ENCODE data around the gene CACNA1F. TPM values are rescaled to one million over a fixed set of nuclear protein-coding genes. Genes with fewer than 3 reads are reported as not detected.

Gene CACNA1F
- under 1 TPM in 1 of 2 donors, not detected in 1; 0.14 TPM for total RNA-seq

DNA sequence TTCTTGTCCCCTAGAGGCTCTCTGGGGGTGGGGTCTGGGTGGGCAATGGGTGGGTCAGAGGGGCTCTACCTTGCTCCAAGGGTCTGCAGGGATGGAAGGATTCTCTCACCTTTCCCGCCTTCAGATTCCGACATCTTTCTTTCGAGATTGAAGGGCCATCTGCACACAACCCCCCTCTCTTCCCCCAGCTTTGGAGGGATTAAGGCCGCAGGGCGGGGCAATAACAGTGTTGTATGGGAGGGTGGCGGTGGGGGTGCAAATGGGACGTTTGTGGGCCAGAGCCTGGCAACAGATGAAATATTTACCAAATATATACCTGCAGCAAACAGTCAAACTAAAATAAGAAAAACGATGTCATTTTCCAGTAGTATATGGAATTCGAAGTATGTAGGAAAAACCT, at the start of gene CACNA1F:
CACNA1F (minus strand) TSS at position 165 of the 400 bp plus-strand sequence; CDS start at position 134, 31 bp downstream.
- ATAC-seq: no peak
- Mint-ChIP-seq H3K36me3 (no peaks in the 10 kb centered on the region), H3K27ac (peak within 1 kb of the TSS in 1 of 2 donors; percentile 14), H3K9me3 (no peaks in the 10 kb centered on the region), H3K4me1 (ENCODE audit: low read depth in 2 of 2) (peaks cover 18 to 21% of the 10 kb centered on the region in 2 donors), H3K4me3 (no peak within 1 kb of the TSS), H3K27me3 (peaks cover 0 to 5% of the 10 kb centered on the region in 2 donors)
- no peak for DNase-seq (ENCODE audit: low spot score)

DNA sequence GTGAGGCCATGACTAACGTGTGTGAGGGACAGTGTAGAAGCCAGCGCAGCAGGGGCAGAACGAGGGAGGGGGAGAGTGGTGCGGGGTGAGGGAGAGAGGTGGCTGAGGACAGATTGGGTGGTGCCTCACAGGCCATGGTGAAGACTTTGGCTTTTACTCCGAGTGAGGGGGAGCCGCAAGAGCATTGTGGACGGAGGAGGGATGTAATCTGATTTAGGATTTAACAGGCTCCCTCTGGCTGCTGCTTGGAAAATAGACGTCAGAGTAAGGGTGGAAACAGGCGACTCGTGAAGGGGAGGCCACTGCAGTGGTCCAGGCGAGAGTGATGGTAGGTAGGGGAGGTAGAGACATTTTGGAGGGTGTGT, 49.5 kb upstream of the CACNA1F start:
- no peaks in the 10 kb centered on the region for H3K36me3 Mint-ChIP-seq
- H3K27ac Mint-ChIP-seq: peak overlapping the region in 1 of 2 donors; percentile 29
- H3K4me1 Mint-ChIP-seq (ENCODE audit: low read depth in 2 of 2): peaks cover 5 to 8% of the 10 kb centered on the region in 2 donors
- no peak for ATAC-seq
- no peaks in the 10 kb centered on the region for H3K9me3 Mint-ChIP-seq
- no peak for DNase-seq (ENCODE audit: low spot score)
- H3K27me3 Mint-ChIP-seq: peaks cover 0 to 5% of the 10 kb centered on the region in 2 donors
- H3K4me3 Mint-ChIP-seq: no peak overlapping the region

DNA sequence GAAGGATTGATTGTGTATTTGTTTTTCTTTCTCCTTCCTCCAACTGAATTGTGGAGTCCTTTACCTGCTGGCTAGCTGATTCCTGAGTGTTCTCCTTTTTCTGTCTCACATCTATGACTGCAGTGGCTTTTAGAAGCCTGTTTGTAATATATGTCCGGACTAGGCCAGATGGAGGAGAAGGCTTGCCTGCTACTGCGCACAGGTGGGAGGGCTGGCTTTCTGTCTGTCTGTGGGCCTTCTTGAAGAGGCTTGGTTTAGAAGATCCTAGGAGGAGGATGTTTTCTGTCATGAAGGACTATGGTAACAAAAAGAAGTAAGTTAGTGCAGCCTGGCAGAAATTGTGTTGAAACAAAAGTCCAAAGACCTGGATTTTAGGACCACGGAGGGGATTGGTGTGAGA, 44.9 kb upstream of the CACNA1F start:
- peaks cover 0 to 5% of the 10 kb centered on the region in 2 donors for H3K27me3 Mint-ChIP-seq
- H3K27ac Mint-ChIP-seq: peak overlapping the region in 1 of 2 donors; percentile 64
- DNase-seq (ENCODE audit: low spot score) (no peak), ATAC-seq (no peak)
- peaks cover 6% of the 10 kb centered on the region for H3K36me3 Mint-ChIP-seq
- H3K4me1 Mint-ChIP-seq (ENCODE audit: low read depth in 2 of 2): peaks cover 19 to 31% of the 10 kb centered on the region in 2 donors
- H3K9me3 Mint-ChIP-seq: no peaks in the 10 kb centered on the region
- H3K4me3 Mint-ChIP-seq: no peak overlapping the region

DNA sequence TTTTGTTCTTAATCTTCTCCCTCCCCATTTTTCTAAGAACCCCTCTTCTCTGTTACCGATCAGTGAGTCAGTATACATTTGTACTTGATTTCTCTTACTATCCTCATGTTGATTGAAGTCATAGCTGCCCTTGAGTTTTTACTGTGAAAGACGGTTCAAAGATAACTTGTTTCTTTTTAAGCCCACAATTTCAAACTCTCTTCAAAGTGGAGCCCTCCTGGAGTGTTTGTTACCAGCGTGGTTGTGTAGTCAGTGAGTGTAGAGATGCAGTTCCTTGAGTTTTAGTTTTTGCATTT, 44.3 kb upstream of the CACNA1F start:
- Mint-ChIP-seq H3K27me3 (peaks cover 0 to 4% of the 10 kb centered on the region in 2 donors), H3K4me1 (ENCODE audit: low read depth in 2 of 2) (peaks cover 23 to 34% of the 10 kb centered on the region in 2 donors), H3K4me3 (no peak overlapping the region), H3K9me3 (no peaks in the 10 kb centered on the region), H3K27ac (peak overlapping the region; percentile 4 to 64), H3K36me3 (peaks cover 6% of the 10 kb centered on the region)
- ATAC-seq (no peak), DNase-seq (ENCODE audit: low spot score) (no peak)

DNA sequence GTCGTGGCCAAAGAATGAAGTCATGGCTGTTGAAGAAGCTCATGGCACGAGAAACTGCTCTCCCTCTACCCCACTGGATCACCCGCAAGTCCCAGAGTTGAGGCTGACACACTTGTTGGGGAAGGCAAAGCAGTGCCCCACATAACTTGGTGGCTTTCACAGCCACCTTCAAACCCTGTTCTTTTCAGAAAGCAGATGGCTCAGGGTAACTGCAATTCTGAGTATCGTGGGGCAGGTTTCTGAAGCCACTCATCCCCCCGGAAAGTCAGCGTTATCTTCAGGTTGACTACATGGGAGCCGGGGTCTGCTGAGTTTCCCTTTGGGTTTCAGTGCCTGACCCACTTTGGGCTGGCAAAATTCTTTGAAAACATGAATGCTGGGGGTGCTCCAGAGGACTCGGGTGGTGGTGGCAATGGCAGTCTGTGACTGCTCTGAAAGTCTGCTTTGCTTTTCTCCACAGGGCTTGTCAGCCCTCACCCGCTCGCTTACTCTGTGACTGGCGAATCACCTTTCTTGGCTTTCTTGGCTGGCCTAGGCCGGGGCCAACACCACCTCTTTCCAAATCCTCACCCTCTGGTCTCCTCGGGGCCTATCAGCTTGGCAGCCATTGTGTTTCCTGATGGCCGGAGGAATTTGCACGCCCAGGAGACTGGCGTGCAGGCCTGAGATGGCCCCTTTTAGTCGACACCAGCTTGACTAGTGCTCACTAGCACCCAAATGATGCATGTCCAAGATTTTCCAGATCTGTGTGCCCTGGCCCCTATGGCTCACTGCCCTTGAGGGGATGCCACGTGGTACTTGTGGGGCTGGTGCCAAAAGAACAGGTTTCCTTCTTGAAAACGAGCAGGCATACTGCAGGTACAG, 43.8 kb upstream of the CACNA1F start:
- Mint-ChIP-seq H3K9me3 (no peaks in the 10 kb centered on the region), H3K4me3 (peak overlapping the region; percentile 15), H3K27ac (peak overlapping the region; percentile 4 to 64), H3K4me1 (ENCODE audit: low read depth in 2 of 2) (peaks cover 24 to 34% of the 10 kb centered on the region in 2 donors), H3K27me3 (no peaks in the 10 kb centered on the region), H3K36me3 (peaks cover 6% of the 10 kb centered on the region)
- ATAC-seq: no peak
- DNase-seq (ENCODE audit: low spot score): no peak

DNA sequence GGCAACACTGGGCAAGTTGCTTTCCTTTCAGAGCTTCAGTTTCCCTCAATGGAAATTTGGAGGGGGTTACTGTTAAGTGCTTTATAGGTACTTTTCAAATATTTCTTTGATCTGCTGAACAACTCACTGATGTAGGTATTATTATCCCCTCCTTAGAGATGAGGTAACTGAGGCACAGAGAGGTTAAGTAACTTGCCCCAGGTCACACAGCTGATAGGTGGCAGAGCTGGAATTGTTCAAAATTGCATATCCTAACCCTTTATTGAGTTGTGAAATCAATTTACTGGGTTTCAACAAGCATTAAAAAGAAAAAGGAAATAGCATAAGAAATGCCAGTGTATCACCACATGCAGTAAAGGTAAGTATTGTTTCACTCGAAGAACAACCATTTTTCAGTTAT, 43.1 kb upstream of the CACNA1F start:
- Mint-ChIP-seq H3K4me3 (no peak overlapping the region), H3K4me1 (ENCODE audit: low read depth in 2 of 2) (peaks cover 26 to 41% of the 10 kb centered on the region in 2 donors), H3K27me3 (peaks cover 0 to under 1% of the 10 kb centered on the region in 2 donors), H3K9me3 (no peaks in the 10 kb centered on the region), H3K27ac (no peak overlapping the region), H3K36me3 (peaks cover 6% of the 10 kb centered on the region)
- DNase-seq (ENCODE audit: low spot score) (no peak), ATAC-seq (no peak)

DNA sequence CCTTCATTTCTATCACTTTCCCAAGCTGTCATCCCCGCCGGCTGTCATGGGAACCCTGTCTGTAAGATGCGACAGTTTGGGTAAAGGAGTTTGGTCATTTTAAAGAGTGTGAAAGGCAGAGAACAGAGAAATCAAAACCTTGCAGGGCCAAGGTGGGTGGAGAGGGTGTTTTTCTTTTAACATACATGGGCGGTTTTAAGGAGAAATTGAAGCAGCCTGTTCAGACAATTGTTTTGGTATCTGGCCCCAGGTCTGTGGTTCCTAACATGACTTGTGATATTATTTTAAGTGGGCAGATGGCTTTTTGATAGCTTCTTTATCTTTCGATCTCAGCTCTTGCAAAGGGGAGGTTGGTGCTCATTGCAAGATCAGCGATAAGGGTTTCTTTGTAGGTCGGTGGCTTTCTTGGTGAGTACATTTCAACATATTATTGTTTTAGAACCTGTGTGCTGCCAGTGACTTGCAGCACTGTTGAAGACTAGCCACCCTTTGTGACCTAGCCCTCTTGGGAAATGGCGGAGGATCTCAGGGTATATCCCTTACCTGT, 40.1 kb upstream of the CACNA1F start:
- Mint-ChIP-seq H3K27ac (peak overlapping the region in 1 of 2 donors; percentile 56), H3K9me3 (no peaks in the 10 kb centered on the region), H3K36me3 (peaks cover 6% of the 10 kb centered on the region), H3K4me3 (peak overlapping the region; percentile 68), H3K27me3 (peaks cover 0 to 4% of the 10 kb centered on the region in 2 donors), H3K4me1 (ENCODE audit: low read depth in 2 of 2) (peaks cover 34 to 55% of the 10 kb centered on the region in 2 donors)
- ATAC-seq: no peak
- no peak for DNase-seq (ENCODE audit: low spot score)

DNA sequence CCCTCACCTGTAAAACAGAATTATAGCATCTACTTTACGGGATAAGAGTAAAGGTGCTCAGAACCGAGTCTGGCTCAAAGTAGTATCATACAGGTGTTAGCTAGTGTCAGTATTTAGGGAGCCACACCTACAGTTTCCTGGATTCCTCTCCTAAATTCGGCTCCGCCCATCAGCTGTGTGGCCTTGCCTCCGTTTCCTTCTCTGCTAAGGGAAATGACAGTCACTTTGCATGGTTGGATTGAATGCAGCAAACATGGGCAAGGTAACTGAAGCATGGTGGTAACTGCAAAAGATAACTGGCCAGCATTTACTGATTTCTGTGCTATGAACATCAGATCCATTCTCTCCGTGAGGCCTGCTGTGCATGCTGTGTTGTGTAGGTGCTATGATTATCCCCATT, 39.3 kb upstream of the CACNA1F start:
- peaks cover 34 to 56% of the 10 kb centered on the region in 2 donors for H3K4me1 Mint-ChIP-seq (ENCODE audit: low read depth in 2 of 2)
- peaks cover 0 to 4% of the 10 kb centered on the region in 2 donors for H3K27me3 Mint-ChIP-seq
- ATAC-seq (no peak), DNase-seq (ENCODE audit: low spot score) (no peak)
- H3K27ac Mint-ChIP-seq: peak overlapping the region in 1 of 2 donors; percentile 56
- H3K36me3 Mint-ChIP-seq: peaks cover 6% of the 10 kb centered on the region
- peak overlapping the region; percentile 68 for H3K4me3 Mint-ChIP-seq
- H3K9me3 Mint-ChIP-seq: no peaks in the 10 kb centered on the region

DNA sequence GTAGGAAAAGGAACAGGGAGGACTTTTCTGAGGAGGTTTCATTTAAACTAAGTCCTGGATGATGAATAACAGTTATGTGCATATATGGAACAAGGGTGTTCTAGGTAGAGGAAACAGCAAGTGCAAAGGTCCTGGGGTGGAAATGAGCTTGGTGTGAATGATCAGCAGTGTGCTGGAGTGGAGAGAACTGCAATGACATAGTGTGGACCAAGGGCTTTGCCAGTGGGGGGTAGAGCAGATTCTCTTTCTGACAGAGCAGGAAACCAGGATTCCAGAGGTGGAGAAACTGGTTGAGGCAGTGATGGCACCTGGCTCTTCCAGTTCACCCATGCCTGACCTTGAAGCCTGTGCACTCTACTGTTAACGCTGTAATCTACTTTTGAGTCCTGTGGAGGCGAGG, 38.2 kb upstream of the CACNA1F start:
- peak overlapping the region; percentile 67 for H3K4me3 Mint-ChIP-seq
- no peaks in the 10 kb centered on the region for H3K9me3 Mint-ChIP-seq
- DNase-seq (ENCODE audit: low spot score) (no peak), ATAC-seq (no peak)
- peaks cover 34 to 56% of the 10 kb centered on the region in 2 donors for H3K4me1 Mint-ChIP-seq (ENCODE audit: low read depth in 2 of 2)
- H3K27ac Mint-ChIP-seq: peak overlapping the region; percentile 12 to 57
- peaks cover 6% of the 10 kb centered on the region for H3K36me3 Mint-ChIP-seq
- peaks cover 0 to 4% of the 10 kb centered on the region in 2 donors for H3K27me3 Mint-ChIP-seq

DNA sequence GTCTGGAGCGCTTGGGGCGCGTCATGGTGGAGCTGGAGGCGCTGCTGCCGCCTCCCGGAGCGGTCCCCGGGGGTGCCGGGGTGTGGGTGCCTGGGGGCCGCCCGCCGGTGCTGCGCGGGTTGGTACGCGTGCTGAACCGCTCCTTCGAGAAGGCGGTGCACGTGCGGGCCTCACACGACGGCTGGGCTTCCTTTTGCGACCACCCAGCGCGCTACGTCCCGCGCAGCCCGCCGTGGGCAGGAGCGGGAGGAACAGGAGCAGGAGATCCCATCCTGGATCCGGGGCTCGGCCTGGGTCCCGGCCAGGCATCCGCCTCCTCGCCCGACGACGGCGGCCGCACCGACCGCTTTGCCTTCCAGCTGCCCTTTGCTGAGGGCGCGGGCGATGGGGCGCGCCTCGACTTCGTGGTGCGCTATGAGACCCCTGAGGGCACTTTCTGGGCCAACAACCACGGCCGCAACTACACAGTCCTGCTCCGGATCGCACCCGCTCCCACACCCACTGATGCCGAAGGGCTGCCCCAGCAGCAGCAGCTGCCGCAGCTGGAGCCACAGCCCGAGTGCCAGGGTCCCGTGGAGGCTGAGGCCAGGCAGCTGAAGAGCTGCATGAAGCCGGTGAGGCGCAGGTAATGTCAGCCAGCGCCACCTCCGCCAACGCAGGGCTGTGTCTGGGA, 37.2 kb upstream of the CACNA1F start:
- Mint-ChIP-seq H3K4me1 (ENCODE audit: low read depth in 2 of 2) (peaks cover 30 to 54% of the 10 kb centered on the region in 2 donors), H3K27ac (peak overlapping the region; percentile 12 to 57), H3K36me3 (peaks cover 6% of the 10 kb centered on the region), H3K4me3 (peak overlapping the region; percentile 67), H3K27me3 (peaks cover 0 to 4% of the 10 kb centered on the region in 2 donors), H3K9me3 (no peaks in the 10 kb centered on the region)
- ATAC-seq: no peak
- no peak for DNase-seq (ENCODE audit: low spot score)

DNA sequence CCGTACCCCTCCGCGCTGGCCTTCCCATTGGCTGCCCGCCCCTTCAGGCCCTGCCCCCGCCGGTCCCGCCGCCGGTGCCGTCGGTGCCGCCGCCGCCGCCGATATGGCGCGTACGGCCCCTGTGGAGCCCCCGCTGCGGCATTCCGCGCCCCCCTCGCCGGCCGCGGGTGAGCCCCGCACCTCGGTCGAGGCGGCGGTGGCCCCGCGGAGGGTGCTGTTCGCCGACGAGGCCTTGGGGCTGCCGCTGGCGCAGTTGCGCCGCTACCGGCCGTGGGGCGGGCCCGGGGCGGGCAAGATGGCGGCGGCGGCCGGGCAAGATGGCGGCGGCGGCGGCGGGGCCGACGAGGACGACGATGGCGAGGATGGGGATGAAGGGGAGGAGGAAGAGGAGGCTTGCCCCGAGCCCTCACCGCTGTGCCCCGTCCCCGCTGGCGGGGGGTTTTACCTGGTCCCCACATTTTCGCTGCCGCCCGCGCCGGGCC, 36.7 kb upstream of the CACNA1F start, which contains the start of gene PPP1R3F:
PPP1R3F (plus strand) TSS at position 27 of the 482 bp plus-strand sequence; CDS start at position 104, 77 bp downstream.
- peaks cover 26 to 49% of the 10 kb centered on the region in 2 donors for H3K4me1 Mint-ChIP-seq (ENCODE audit: low read depth in 2 of 2)
- H3K36me3 Mint-ChIP-seq: peaks cover under 1% of the 10 kb centered on the region
- peak within 1 kb of the TSS; percentile 91 for H3K4me3 Mint-ChIP-seq
- ATAC-seq (peak; percentile 5 to 16), DNase-seq (ENCODE audit: low spot score) (no peak)
- peak within 1 kb of the TSS; percentile 94 to 98 for H3K27ac Mint-ChIP-seq
- peaks cover 0 to 4% of the 10 kb centered on the region in 2 donors for H3K27me3 Mint-ChIP-seq
- no peaks in the 10 kb centered on the region for H3K9me3 Mint-ChIP-seq

DNA sequence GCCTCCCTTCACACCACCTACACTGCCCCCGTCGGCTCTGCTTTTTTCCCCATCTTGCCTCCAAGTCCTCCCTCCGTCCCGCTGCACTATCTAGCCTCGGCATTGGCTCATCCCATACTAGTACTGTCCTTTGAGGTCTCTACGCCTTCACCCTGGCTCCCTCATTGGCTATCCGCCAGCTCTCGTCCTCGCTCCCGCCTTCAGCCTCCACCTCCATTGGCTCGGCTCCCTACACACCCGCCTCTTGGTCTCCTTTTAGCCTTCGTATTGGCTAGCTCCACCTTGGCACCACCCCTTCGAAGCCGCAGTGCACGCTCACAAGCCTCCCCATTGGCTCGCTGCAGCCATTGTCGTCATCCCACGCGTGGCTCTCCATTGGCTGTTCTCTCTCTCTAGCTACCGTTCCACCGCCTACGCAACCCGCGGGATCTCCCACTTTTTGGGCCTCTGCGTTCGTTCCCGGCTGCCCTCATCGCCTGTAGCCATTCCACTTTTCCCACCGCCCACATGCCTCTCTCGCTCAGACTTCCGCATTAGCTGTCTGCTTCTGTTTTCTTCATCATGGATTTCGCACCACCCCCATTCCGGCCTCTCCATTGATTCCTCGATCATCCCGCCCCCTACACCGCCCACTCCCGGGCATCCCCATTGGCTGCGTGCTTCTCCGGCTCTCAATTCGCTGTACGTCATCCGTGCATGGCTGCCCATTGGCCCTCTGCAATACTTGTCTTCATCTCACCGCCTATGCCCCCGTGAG, 36.0 kb upstream of the CACNA1F start:
- Mint-ChIP-seq H3K27ac (peak overlapping the region; percentile 94 to 98), H3K36me3 (no peaks in the 10 kb centered on the region), H3K27me3 (peaks cover 0 to 4% of the 10 kb centered on the region in 2 donors), H3K9me3 (no peaks in the 10 kb centered on the region), H3K4me3 (peak overlapping the region; percentile 91), H3K4me1 (ENCODE audit: low read depth in 2 of 2) (peaks cover 23 to 43% of the 10 kb centered on the region in 2 donors)
- DNase-seq (ENCODE audit: low spot score): peak; percentile 96
- peak; percentile 93 for ATAC-seq

DNA sequence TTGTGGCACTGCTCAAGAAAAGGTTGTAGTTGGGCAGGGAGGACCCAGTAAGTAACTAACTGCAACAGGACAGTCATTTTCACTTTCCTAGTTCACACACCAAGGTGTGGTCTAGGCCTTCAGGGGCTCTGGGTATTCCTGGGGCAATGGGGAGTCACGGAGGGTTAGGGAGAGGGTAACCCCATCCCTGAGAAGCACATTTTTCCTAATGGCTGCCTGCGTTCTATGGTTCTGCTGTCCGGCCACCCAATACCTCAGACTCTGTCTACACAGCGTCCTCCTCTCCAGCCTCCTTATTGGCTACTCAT, 35.5 kb upstream of the CACNA1F start:
- peaks cover 21 to 41% of the 10 kb centered on the region in 2 donors for H3K4me1 Mint-ChIP-seq (ENCODE audit: low read depth in 2 of 2)
- DNase-seq (ENCODE audit: low spot score) (no peak), ATAC-seq (no peak)
- no peaks in the 10 kb centered on the region for H3K36me3 Mint-ChIP-seq
- H3K4me3 Mint-ChIP-seq: peak overlapping the region; percentile 91
- peaks cover 0 to 8% of the 10 kb centered on the region in 2 donors for H3K27me3 Mint-ChIP-seq
- peak overlapping the region; percentile 94 to 98 for H3K27ac Mint-ChIP-seq
- no peaks in the 10 kb centered on the region for H3K9me3 Mint-ChIP-seq
